Measurements from ENCODE around the gene KPTN. TPM values are rescaled to one million over a fixed set of nuclear protein-coding genes. Genes with fewer than 3 reads are reported as not detected.

The KPTN gene
- polyA plus RNA-seq, 1 donor (not counting 4 experiments of a cell fraction or from before 2014, with no cell fraction given), result 7.3 TPM

- Histone ChIP-seq H3K27me3 (ENCODE audit: control insufficient read depth, extremely low read depth, insufficient read depth, low read length) (peaks cover 39% of the 10 kb centered on the region), H4K20me1 (ENCODE audit: control insufficient read depth, extremely low read depth, insufficient read depth, low read length) (no peaks in the 10 kb centered on the region), H3K27ac (ENCODE audit: control insufficient read depth, insufficient read depth, low read length) (no peak overlapping the region), H3K9me1 (ENCODE audit: control insufficient read depth, extremely low read depth, insufficient read depth, low read length) (no peaks in the 10 kb centered on the region), H2AFZ (ENCODE audit: control insufficient read depth, low read length) (no peak overlapping the region), H3K4me1 (ENCODE audit: control insufficient read depth, extremely low read depth, insufficient read depth, low read length) (no peaks in the 10 kb centered on the region), H3K9ac (ENCODE audit: control insufficient read depth, extremely low read depth, insufficient read depth, low read length) (no peak overlapping the region), H3K4me3 (ENCODE audit: control insufficient read depth in 2 of 3, extremely low read depth in 1 of 3, insufficient read depth in 2 of 3, low read depth in 1 of 3, low read length in 3 of 3) (no peak overlapping the region), H3K4me2 (ENCODE audit: control insufficient read depth, extremely low read depth, insufficient read depth, low read depth, low read length) (no peak overlapping the region), H3K36me3 (ENCODE audit: control insufficient read depth in 2 of 2, extremely low read depth in 1 of 2, insufficient read depth in 2 of 2, low read length in 2 of 2) (no peaks in the 10 kb centered on the region), H3K79me2 (ENCODE audit: control insufficient read depth, insufficient read depth, low read length) (no peaks in the 10 kb centered on the region), H3K9me3 (ENCODE audit: control insufficient read depth, low read depth, low read length) (peaks cover 8% of the 10 kb centered on the region)
- DNase-seq (ENCODE audit: low read depth, low spot score), result no peak
- TF ChIP-seq EZH2 (IDR thresholded peaks at IDR 0.05; ENCODE audit: low read length) (no peak), CTCF (optimal IDR thresholded peaks at IDR 0.05 in 1 of 3, IDR thresholded peaks at IDR 0.05 in 1 of 3, conservative IDR thresholded peaks at IDR 0.05 in 1 of 3; ENCODE audit: extremely low read depth in 1 of 3, insufficient read depth in 2 of 3, low read length in 3 of 3) (no peak)
- dilution Hi-C loops (cut with MboI; ENCODE audit: extremely low pct_ligation_motif_present, low sequenced_read_pairs), result no loop called here
- no peak for FAIRE-seq
These were observed 24.5 kb downstream of the KPTN start for GRCh38 chr19:47459477-47459876.

- no peak for FAIRE-seq
- no peaks in the 10 kb centered on the region for H3K4me1 ChIP-seq (ENCODE audit: control insufficient read depth, extremely low read depth, insufficient read depth, low read length)
- DNase-seq (ENCODE audit: low read depth, low spot score), result no peak
- H4K20me1 ChIP-seq (ENCODE audit: control insufficient read depth, extremely low read depth, insufficient read depth, low read length), result no peaks in the 10 kb centered on the region
- H2AFZ ChIP-seq (ENCODE audit: control insufficient read depth, low read length), result no peak overlapping the region
- no peak overlapping the region for H3K9ac ChIP-seq (ENCODE audit: control insufficient read depth, extremely low read depth, insufficient read depth, low read length)
- no peak for TF ChIP-seq CTCF (optimal IDR thresholded peaks at IDR 0.05 in 1 of 3, IDR thresholded peaks at IDR 0.05 in 1 of 3, conservative IDR thresholded peaks at IDR 0.05 in 1 of 3; ENCODE audit: extremely low read depth in 1 of 3, insufficient read depth in 2 of 3, low read length in 3 of 3)
- no peak for TF ChIP-seq EZH2 (IDR thresholded peaks at IDR 0.05; ENCODE audit: low read length)
- dilution Hi-C loops (cut with MboI; ENCODE audit: extremely low pct_ligation_motif_present, low sequenced_read_pairs), result no loop called here
- H3K9me3 ChIP-seq (ENCODE audit: control insufficient read depth, low read depth, low read length), result peaks cover 8% of the 10 kb centered on the region
- no peaks in the 10 kb centered on the region for H3K36me3 ChIP-seq (ENCODE audit: control insufficient read depth in 2 of 2, extremely low read depth in 1 of 2, insufficient read depth in 2 of 2, low read length in 2 of 2)
- no peak overlapping the region for H3K4me2 ChIP-seq (ENCODE audit: control insufficient read depth, extremely low read depth, insufficient read depth, low read depth, low read length)
- H3K9me1 ChIP-seq (ENCODE audit: control insufficient read depth, extremely low read depth, insufficient read depth, low read length), result no peaks in the 10 kb centered on the region
- H3K27ac ChIP-seq (ENCODE audit: control insufficient read depth, insufficient read depth, low read length), result no peak overlapping the region
- peaks cover 39% of the 10 kb centered on the region for H3K27me3 ChIP-seq (ENCODE audit: control insufficient read depth, extremely low read depth, insufficient read depth, low read length)
- H3K79me2 ChIP-seq (ENCODE audit: control insufficient read depth, insufficient read depth, low read length), result no peaks in the 10 kb centered on the region
- H3K4me3 ChIP-seq (ENCODE audit: control insufficient read depth in 2 of 3, extremely low read depth in 1 of 3, insufficient read depth in 2 of 3, low read depth in 1 of 3, low read length in 3 of 3), result no peak overlapping the region
These were observed 25.3 kb downstream of the KPTN start for GRCh38 chr19:47458672-47459071.
